ENCODE measurements around the gene SETD4. TPM values are rescaled to one million over a fixed set of nuclear protein-coding genes. Genes with fewer than 3 reads are reported as not detected.
A peak's percentile ranks its signal among the peaks of the same experiment; 100 is the strongest.

The SETD4 gene
- total RNA-seq, 1 donor from 2014 or later, result 15.7 TPM

GRCh38 chr21:36097427-36098181 is 37.3 kb upstream of the SETD4 start:
- Mint-ChIP-seq H3K4me1 (ENCODE audit: unreplicated experiment) (peaks cover 4% of the 10 kb centered on the region), H3K27ac (ENCODE audit: unreplicated experiment) (no peak overlapping the region), H3K36me3 (ENCODE audit: low read depth, unreplicated experiment) (peaks cover 10% of the 10 kb centered on the region)

GRCh38 chr21:36096398-36097290 is 36.3 kb upstream of the SETD4 start:
- H3K36me3 Mint-ChIP-seq (ENCODE audit: low read depth, unreplicated experiment), result peaks cover 10% of the 10 kb centered on the region
- H3K4me1 Mint-ChIP-seq (ENCODE audit: unreplicated experiment), result peaks cover 4% of the 10 kb centered on the region
- H3K27me3 Mint-ChIP-seq (ENCODE audit: unreplicated experiment), result no peaks in the 10 kb centered on the region
- H3K27ac Mint-ChIP-seq (ENCODE audit: unreplicated experiment), result no peak overlapping the region
- no peak overlapping the region for H3K4me3 Mint-ChIP-seq (ENCODE audit: unreplicated experiment)
- peaks cover 7% of the 10 kb centered on the region for H3K9me3 Mint-ChIP-seq (ENCODE audit: unreplicated experiment)
- TF ChIP-seq CTCF (IDR thresholded peaks at IDR 0.05; ENCODE audit: unreplicated experiment), result no peak
- no peak for DNase-seq (ENCODE audit: low spot score)

More at GRCh38 chr21:36097427-36098181, 37.3 kb upstream of the SETD4 start:
- Mint-ChIP-seq H3K9me3 (ENCODE audit: unreplicated experiment) (peaks cover 7% of the 10 kb centered on the region), H3K4me3 (ENCODE audit: unreplicated experiment) (no peak overlapping the region), H3K27me3 (ENCODE audit: unreplicated experiment) (no peaks in the 10 kb centered on the region)
- TF ChIP-seq CTCF (IDR thresholded peaks at IDR 0.05; ENCODE audit: unreplicated experiment), result no peak
- DNase-seq (ENCODE audit: low spot score), result no peak

GRCh38 chr21:36093512-36093911 is 33.2 kb upstream of the SETD4 start:
- H3K27ac Mint-ChIP-seq (ENCODE audit: unreplicated experiment), result no peak overlapping the region
- no peak for DNase-seq (ENCODE audit: low spot score)
- H3K36me3 Mint-ChIP-seq (ENCODE audit: low read depth, unreplicated experiment), result peaks cover 10% of the 10 kb centered on the region
- no peaks in the 10 kb centered on the region for H3K27me3 Mint-ChIP-seq (ENCODE audit: unreplicated experiment)
- H3K4me3 Mint-ChIP-seq (ENCODE audit: unreplicated experiment), result peak overlapping the region; percentile 4
- no peak for TF ChIP-seq CTCF (IDR thresholded peaks at IDR 0.05; ENCODE audit: unreplicated experiment)
- peaks cover 7% of the 10 kb centered on the region for H3K9me3 Mint-ChIP-seq (ENCODE audit: unreplicated experiment)
- no peaks in the 10 kb centered on the region for H3K4me1 Mint-ChIP-seq (ENCODE audit: unreplicated experiment)

GRCh38 chr21:36092681-36093080 is 32.4 kb upstream of the SETD4 start:
- Mint-ChIP-seq H3K36me3 (ENCODE audit: low read depth, unreplicated experiment) (peaks cover 10% of the 10 kb centered on the region), H3K4me3 (ENCODE audit: unreplicated experiment) (no peak overlapping the region), H3K27me3 (ENCODE audit: unreplicated experiment) (no peaks in the 10 kb centered on the region), H3K27ac (ENCODE audit: unreplicated experiment) (no peak overlapping the region), H3K4me1 (ENCODE audit: unreplicated experiment) (no peaks in the 10 kb centered on the region), H3K9me3 (ENCODE audit: unreplicated experiment) (peaks cover 7% of the 10 kb centered on the region)
- no peak for TF ChIP-seq CTCF (IDR thresholded peaks at IDR 0.05; ENCODE audit: unreplicated experiment)
- DNase-seq (ENCODE audit: low spot score), result no peak

Data from endothelial cell (in vitro differentiated cells).